DMS79 (cell line): ENCODE results near the gene CHN2.
"Not testable (repeated sequence)": the region's sequence is repeated elsewhere in the genome, so short reads cannot be mapped to it uniquely, and the experiment has no call there.

ENCODE experiments used
- DNase-seq: peaks from one replicate; lab custom pipeline; 2025; lab: John Stamatoyannopoulos, UW

Gene CHN2

GRCh38 chr7:29255906-29256692, 61.5 kb downstream of the CHN2 start:
- DNase-seq, result peak; percentile 29

DNA sequence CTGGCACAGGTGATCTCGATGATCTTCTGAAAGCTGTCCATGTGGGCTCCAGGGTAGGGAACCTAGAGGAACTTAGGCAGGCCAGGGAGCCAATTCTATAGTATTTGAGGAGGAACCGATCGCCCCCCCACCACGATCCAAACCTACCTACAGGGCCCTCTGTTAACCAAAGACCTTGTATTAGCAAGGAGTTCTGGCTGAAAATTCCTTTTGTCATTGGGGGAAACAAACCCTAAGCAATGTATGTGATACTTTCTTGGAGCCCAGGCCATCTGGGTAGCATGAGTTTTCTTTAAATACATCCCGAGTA, 62.1 kb downstream of the CHN2 start:
- no peak for DNase-seq

DNA sequence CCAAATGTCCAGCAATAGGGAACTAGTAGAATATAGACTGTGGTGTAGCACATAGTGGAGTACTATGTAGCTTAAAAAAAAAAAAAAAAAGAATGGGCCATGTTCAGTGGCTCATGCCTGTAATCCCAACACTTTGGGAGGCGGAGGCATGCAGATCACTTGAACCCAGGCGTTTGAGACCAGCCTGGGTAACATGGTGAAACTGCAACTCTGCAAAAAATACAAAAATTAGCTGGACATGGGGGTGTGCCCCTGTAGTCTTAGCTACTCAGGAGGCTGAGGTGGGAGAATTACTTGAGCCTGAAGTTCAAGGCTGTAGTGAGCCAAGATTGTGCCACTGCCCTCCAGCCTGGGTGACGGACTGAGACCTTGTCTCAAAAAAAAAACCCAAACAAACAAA, 64.4 kb downstream of the CHN2 start:
- DNase-seq, result no peak

GRCh38 chr7:29262191-29262917, 67.8 kb downstream of the CHN2 start:
- DNase-seq, result no peak

DNA sequence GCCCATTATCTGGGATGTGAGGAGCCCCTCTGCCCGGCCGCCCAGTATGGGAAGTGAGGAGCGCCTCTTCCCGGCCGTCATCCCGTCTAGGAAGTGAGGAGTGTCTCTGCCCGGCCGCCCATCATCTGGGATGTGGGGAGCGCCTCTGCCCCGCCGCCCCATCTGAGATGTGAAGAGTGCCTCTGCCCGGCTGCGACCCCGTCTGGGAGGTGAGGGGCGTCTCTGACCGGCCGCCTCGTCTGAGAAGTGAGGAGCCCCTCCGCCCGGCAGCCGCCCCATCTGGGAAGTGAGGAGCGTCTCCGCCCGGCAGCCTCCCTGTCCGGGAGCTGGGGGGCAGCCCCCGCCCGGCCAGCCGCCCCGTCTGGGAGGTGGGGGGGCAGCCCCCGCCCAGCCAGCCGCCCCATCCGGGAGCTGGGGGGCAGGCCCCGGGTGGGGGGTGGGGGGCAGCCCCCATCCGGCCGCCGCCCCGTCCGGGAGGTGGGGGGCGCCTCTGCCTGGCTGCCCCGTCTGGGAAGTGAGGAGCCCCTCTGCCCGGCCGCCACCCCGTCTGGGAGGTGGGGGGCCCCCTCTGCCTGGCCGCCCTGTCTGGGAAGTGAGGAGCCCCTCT, 69.1 kb downstream of the CHN2 start:
- not testable (repeated sequence) for DNase-seq

DNA sequence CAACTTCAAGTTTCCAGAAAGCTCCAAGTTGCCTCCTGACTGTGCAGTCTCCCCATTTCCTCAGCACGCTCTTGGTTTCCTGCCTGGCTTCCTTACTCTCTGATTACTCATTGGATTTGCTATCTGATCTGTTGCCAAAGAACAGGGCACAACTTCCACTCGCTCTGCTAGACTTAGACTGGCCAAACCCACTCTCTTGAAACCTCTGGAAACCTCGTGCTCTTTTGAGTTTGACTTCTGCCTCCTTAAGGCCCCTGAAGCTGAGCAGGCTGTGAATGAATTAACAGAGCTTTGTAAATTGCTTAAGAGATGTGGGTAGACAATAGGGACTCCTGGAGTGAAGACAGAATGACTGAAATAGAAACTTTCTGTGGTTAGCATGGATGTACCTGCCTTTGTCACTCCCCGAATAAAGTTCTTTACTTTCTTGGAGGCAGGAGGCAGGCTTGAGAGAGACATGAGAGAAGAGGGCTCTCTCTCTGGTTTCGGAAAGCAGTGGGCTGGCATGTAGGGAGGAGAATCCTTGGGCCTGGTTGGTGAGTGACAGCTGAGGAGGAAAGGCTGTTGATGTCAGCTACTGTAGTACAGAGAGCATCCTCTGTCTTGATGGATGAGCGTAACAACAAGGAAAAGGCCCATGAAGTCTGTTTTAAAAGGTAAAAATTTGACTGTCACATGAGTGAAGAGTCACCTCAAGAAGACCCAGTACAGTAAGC, 70.8 kb downstream of the CHN2 start:
- DNase-seq, result no peak

DNA sequence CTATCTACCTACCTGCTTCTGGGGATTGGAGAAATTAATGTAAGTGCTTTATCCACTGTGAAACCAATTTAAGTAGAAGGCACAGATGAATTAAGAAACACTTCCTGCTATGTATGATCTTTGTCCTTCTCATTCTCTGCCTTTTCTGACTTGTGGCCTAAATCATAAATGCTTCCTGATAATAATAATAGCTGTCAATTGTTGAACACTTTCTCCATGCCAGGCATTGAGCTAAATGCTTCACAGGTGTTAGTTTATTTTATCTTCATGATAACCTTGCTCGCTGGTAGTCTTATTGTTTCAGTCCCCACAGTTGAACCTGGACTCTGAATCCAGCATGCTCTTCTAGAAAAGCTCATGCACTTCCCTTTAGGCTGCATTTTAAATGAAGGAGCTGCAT, 75.4 kb downstream of the CHN2 start:
- no peak for DNase-seq

DNA sequence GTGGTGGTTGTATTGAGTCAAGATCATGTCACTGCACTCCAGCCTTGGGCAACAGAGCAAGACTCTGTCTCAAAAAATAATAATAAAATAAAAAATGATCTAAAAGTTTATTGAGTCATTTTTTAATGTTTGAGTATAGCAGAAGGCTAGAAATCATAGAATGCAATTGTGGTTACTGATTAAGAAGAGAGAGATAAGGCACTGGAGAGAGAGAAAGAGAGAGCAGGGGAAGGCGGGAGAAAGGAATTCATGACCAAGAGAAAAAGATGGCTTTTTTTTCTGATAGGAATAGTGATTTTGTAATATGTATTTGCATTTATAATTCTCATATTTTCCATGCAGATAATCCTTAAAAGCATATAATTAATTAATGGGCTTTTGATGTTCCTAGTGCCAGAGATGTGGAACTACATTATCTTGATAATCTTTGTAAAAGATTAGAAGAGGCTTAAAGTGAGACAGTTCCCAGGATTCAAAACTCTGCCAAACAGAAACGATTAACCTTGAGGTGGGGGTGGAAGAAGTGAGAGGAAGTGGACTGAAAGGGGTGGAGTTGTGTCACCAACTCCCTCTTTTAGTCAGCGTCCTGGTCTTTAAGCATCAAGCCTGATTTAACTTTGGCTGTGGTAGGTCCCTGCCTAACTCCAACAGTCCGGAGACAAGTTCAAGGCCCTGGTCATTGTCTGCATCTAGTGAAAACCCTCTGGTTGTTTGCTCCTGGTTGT, 76.2 kb downstream of the CHN2 start:
- no peak for DNase-seq

- no peak for DNase-seq
Observed at GRCh38 chr7:29271319-29271658, 76.7 kb downstream of the CHN2 start.

GRCh38 chr7:29272057-29272456, 77.5 kb downstream of the CHN2 start:
- DNase-seq, result no peak

DNA sequence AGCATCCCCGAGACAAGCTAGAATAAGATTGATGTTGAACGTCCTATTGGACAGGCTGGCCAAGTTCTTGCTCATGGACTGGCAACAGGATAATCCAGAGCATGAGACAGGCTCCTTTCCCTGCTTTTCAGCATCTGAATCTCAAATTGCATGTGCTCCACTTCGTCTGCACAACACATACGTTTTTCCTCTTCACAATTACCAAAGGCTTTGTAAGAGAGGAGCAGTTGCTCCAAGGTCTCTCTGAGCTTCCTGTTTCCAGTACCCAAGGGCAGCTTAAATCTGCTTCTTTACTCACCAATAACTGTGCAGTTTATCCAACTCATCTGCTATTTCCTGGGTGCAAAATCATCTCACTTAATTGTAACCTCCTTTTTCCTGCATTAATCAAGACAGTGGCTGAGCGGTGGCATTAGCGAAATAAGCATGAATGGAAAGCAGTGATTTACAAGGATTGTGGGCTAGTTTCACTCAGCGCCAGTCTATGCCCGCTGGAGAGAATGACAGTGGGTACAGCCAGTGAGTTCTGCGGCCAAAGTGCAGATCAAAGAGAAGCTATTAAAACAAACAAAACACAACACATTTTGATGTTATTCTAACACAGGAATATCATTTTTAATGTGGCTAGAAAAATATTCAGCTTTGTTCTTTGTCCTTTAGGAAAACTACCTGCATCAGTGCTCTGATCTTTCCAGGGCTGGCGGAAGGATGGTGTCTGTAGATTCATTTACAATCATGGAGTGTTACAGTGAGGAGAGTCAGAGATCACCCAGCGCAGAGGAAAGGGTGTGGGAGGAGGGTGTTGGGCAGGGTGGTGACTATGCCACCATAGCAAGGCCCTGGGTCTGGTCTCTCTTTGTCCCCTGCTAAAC, 79.8 kb downstream of the CHN2 start:
- DNase-seq, result no peak

- no peak for DNase-seq
Observed at GRCh38 chr7:29275018-29275318, 80.4 kb downstream of the CHN2 start.

- no peak for DNase-seq
Observed at GRCh38 chr7:29275493-29275892, 80.9 kb downstream of the CHN2 start.

DNA sequence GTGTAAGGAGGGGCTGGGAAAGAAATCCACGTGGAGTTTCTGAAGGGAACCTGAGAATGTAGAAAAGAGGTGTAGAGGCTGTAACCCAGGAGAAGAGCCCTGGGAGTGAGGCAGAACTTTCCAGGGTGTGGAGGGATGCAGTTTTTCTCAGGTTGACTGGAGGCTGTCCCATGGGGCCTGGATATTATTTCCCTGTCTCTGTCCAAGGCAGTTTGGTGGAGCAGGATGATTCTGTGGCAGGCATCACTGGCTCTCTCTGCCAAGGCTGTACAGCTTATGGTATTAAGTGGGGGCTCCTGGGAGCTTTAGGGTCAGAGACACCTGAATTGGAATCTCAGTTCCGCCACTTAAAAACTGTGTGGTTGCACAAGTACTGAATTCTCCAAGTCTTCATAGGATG, 81.6 kb downstream of the CHN2 start:
- peak; percentile 35 for DNase-seq

DNA sequence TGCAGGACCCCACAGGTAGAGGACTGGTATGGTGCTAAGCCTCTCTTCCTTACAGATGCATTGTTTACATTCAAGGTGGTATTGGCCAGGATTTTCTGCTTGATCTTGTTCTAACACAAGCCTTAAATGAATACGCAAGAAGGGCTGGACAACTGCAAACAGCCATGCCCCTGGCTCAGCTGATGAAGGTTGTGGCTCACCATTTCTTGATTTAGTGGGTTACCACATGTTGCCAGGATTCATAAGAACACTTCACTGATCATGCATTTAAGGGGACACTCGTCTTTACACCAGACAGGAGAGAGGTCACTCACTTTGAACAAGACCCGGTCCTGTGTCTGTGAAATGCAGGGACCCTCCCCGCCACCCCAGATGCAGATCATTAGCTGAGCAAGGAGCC, 82.2 kb downstream of the CHN2 start:
- DNase-seq, result no peak

DNA sequence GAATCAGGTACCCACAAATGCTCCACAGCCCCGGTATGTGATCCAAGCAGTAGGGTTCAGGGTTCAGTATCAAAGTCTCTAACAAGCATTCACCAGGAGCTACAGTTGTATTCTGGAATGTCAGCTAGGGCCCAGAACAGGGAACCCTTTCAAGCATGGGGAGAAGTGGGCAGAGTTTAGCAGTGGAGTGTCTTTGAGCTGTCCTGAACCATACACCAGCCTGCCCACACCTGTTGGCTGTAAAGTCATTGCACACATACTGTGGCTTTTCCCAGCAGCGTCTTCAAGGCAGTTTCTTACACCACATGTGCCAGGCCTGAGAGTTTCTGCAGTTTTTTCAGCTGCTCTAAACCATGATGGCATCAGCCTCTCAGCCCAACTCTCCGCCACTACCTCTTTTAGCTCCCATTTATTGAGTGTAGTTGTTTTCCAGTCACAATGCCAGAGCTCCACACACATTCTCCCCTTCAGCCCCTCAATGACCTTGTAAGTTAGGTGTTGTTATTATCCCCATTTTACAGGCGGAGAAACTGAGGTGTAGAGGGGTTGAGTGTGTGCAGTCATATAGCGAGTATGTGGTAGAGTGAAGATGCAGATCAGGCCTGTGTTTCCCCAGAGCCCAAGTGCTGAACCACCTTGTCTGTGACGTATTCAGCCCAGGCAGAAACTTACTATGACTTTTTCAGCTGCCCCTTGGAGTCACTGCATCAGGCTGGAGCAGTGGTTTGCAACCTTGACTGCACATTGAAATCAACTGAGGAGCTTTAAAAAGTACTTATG, 83.1 kb downstream of the CHN2 start:
- DNase-seq, result no peak

- no peak for DNase-seq
Observed at GRCh38 chr7:29278337-29279069, 83.9 kb downstream of the CHN2 start.

- no peak for DNase-seq
Observed at GRCh38 chr7:29281782-29282541, 87.4 kb downstream of the CHN2 start.

DNA sequence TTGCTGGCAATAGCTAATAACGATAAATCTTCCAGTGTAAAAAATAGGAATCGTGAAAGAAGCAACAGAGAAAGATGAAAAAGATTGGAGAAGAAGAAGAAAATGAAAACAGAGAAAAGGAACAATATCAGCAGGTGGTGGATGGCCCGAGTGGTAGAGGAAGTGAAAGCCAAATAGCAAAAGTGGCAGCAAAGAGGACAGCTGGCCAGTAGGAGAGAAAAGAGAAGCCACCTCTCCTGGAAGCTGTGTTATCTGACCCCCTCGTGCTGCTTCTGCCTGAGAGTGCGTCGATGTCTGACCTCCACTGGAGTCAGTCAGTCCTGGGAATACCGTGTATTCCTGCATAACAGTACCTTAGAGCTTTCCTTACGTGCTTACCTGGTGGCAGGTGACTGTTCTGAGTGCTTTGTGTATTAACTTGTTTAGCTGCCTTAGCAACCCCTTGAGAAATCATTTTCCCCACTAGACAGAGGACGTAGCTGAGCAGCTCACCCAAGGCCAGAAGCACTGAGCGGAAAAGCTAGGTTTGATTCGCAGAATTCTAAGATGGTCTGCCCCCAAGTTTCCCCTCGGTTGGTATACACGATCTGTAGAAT, 88.3 kb downstream of the CHN2 start:
- DNase-seq, result peak; percentile 87
